HEK293 (cell line): Measurements from ENCODE around the gene MLLT6.

Experiments
- GLIS2 ChIP-seq: fragments of 450-650 bp; formaldehyde crosslinking; IDR thresholded peaks from 2 replicates; pipeline ENCODE4 v1.5.1; 2016; ENCODE audit warnings: missing biosample characterization, missing genetic modification characterization
- HOXC10 ChIP-seq: sonication (generic); formaldehyde crosslinking; IDR thresholded peaks from 2 replicates; pipeline ENCODE4 v1.8.1; 2023; ENCODE audit warnings: mild to moderate bottlenecking, missing genetic modification reagents
- KLF16 ChIP-seq: fragments of 450-650 bp; formaldehyde crosslinking; IDR thresholded peaks from 2 replicates; pipeline ENCODE4 v1.5.1; 2017; ENCODE audit warnings: missing biosample characterization, missing genetic modification characterization
- KLF9 ChIP-seq: fragments of 450-650 bp; formaldehyde crosslinking; IDR thresholded peaks from 2 replicates; pipeline ENCODE4 v1.5.1; 2016; ENCODE audit warnings: missing biosample characterization, missing genetic modification characterization, low read depth
- ZBTB1 ChIP-seq: fragments of 450-650 bp; formaldehyde crosslinking; IDR thresholded peaks from 2 replicates; pipeline ENCODE4 v1.5.1; 2016; ENCODE audit warnings: missing biosample characterization, missing genetic modification characterization
- ZBTB17 ChIP-seq: fragments of 450-650 bp; formaldehyde crosslinking; IDR thresholded peaks from 2 replicates; pipeline ENCODE4 v1.5.1; 2016; ENCODE audit warnings: missing biosample characterization, missing genetic modification characterization
- ZFHX2 ChIP-seq: fragments of 450-650 bp; formaldehyde crosslinking; conservative IDR thresholded peaks from 2 replicates; pipeline ENCODE4 v1.5.1; 2016; ENCODE audit warnings: missing biosample characterization, missing genetic modification characterization
- ZNF138 ChIP-seq: fragments of 450-650 bp; formaldehyde crosslinking; IDR thresholded peaks from 2 replicates; pipeline ENCODE4 v1.5.1; 2016; ENCODE audit warnings: missing biosample characterization, missing genetic modification characterization, borderline replicate concordance
- ZNF341 ChIP-seq: fragments of 450-650 bp; formaldehyde crosslinking; IDR thresholded peaks from 2 replicates; pipeline ENCODE4; 2016; ENCODE audit warnings: low read depth, missing biosample characterization, missing genetic modification characterization
- ZNF549 ChIP-seq: fragments of 450-650 bp; IDR thresholded peaks from 2 replicates; pipeline ENCODE4 v1.5.1; 2018; ENCODE audit warnings: missing biosample characterization, missing genetic modification characterization, mild to moderate bottlenecking, inconsistent platforms, moderate library complexity
- ZNF561 ChIP-seq: fragments of 450-650 bp; IDR thresholded peaks from 2 replicates; pipeline ENCODE4 v1.5.1; 2018; ENCODE audit warnings: missing biosample characterization, missing genetic modification characterization, borderline replicate concordance
- ZNF596 ChIP-seq: fragments of 450-650 bp; IDR thresholded peaks from 2 replicates; pipeline ENCODE4 v1.5.0; 2018; ENCODE audit warnings: missing biosample characterization, mild to moderate bottlenecking, missing genetic modification characterization, moderate library complexity
- ZNF677 ChIP-seq: fragments of 450-650 bp; IDR thresholded peaks from 2 replicates; pipeline ENCODE4 v1.5.0; 2018; ENCODE audit warnings: missing biosample characterization, mild to moderate bottlenecking, missing genetic modification characterization, moderate library complexity
- ZNF747 ChIP-seq: fragments of 450-650 bp; formaldehyde crosslinking; IDR thresholded peaks from 2 replicates; pipeline ENCODE4 v1.5.1; 2016; ENCODE audit warnings: missing biosample characterization, missing genetic modification characterization
- ZSCAN30 ChIP-seq: fragments of 450-650 bp; IDR thresholded peaks from 2 replicates; pipeline ENCODE4 v1.5.1; 2018; ENCODE audit warnings: missing biosample characterization, mild to moderate bottlenecking, missing genetic modification characterization, moderate library complexity
- TF ChIP-seq, protein P1 (sequence below): fragments of 450-650 bp; formaldehyde crosslinking; IDR thresholded peaks from 2 replicates; pipeline ENCODE4 v1.5.1; 2017; ENCODE audit warnings: missing biosample characterization, missing genetic modification characterization
- TF ChIP-seq, protein P2 (sequence below): fragments of 450-650 bp; formaldehyde crosslinking; IDR thresholded peaks from 2 replicates; pipeline ENCODE4 v1.5.1; 2017; ENCODE audit warnings: missing biosample characterization, mild to moderate bottlenecking, missing genetic modification characterization, moderate library complexity
- TF ChIP-seq, protein P3 (sequence below): fragments of 450-650 bp; formaldehyde crosslinking; IDR thresholded peaks from 2 replicates; pipeline ENCODE4 v1.5.1; 2016; ENCODE audit warnings: missing biosample characterization, missing genetic modification characterization
- TF ChIP-seq, protein P4 (sequence below): fragments of 450-650 bp; IDR thresholded peaks from 2 replicates; pipeline ENCODE4 v1.5.1; 2018; ENCODE audit warnings: missing biosample characterization, mild to moderate bottlenecking, missing genetic modification characterization
- TF ChIP-seq, protein P5 (sequence below): fragments of 450-650 bp; formaldehyde crosslinking; IDR thresholded peaks from 2 replicates; pipeline ENCODE4 v1.5.1; 2016; ENCODE audit warnings: missing biosample characterization, missing genetic modification characterization

Gene MLLT6

DNA sequence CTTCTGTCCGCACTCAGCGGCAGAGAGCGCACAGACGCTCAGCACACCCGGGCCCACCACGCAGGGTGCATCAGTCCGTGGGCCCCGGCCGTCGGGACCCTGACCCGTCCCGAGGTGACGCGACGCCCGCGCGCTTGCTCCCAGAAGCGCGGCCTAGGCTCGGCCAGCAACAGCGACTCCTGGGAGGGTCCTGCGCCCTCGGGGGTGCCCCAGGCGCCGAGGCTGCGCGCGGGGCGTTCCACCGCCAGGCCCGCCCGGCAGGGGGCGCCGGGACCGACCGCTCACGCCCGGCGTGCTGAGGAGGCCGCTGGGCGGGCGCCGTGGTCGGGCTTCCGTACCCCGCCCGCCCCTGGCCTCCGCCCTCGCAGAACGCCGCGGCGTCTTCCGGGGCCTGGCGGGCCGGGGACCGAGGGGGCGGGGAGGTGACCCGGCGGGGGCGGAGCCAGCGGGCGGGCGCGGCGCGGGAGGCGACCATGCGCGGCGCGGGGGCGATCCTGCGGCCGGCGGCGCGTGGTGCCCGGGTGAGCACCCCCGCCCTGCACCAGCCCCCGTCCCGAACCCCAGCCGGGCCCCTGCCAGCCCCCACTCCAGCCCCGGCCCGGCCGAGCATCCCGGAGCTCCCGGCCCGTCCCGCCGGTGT is 24.9 kb downstream of the MLLT6 start, which contains the start of gene CISD3 (continued):
- peak; percentile 66; the same call in 1 of the 2 replicates for TF ChIP-seq ZSCAN30 (tag by site-specific recombination)
- peak; percentile 58; the same call in 1 of the 2 replicates for TF ChIP-seq KLF16 (tag by site-specific recombination)
- TF ChIP-seq ZNF561 (tag by site-specific recombination) = peak; percentile 79; the same call in 1 of the 2 replicates
- TF ChIP-seq ZNF747 (tag by site-specific recombination) = no peak
- TF ChIP-seq ZNF677 (tag by site-specific recombination) = 0 out of 2 replicates have a peak, but pooled peaks have one; percentile 32
- TF ChIP-seq HOXC10 (CRISPR knock-in tag) = 0 out of 2 replicates have a peak, but pooled peaks have one; percentile 60
- peak; percentile 50 for TF ChIP-seq ZBTB17 (tag by site-specific recombination)
- TF ChIP-seq ZNF138 (tag by site-specific recombination) = no peak
- no peak for TF ChIP-seq ZBTB1 (tag by site-specific recombination)
- TF ChIP-seq, protein P1, sequence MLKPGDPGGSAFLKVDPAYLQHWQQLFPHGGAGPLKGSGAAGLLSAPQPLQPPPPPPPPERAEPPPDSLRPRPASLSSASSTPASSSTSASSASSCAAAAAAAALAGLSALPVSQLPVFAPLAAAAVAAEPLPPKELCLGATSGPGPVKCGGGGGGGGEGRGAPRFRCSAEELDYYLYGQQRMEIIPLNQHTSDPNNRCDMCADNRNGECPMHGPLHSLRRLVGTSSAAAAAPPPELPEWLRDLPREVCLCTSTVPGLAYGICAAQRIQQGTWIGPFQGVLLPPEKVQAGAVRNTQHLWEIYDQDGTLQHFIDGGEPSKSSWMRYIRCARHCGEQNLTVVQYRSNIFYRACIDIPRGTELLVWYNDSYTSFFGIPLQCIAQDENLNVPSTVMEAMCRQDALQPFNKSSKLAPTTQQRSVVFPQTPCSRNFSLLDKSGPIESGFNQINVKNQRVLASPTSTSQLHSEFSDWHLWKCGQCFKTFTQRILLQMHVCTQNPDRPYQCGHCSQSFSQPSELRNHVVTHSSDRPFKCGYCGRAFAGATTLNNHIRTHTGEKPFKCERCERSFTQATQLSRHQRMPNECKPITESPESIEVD (tag by site-specific recombination) = no peak
- TF ChIP-seq, protein P2, sequence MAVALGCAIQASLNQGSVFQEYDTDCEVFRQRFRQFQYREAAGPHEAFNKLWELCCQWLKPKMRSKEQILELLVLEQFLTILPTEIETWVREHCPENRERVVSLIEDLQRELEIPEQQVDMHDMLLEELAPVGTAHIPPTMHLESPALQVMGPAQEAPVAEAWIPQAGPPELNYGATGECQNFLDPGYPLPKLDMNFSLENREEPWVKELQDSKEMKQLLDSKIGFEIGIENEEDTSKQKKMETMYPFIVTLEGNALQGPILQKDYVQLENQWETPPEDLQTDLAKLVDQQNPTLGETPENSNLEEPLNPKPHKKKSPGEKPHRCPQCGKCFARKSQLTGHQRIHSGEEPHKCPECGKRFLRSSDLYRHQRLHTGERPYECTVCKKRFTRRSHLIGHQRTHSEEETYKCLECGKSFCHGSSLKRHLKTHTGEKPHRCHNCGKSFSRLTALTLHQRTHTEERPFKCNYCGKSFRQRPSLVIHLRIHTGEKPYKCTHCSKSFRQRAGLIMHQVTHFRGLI (tag by site-specific recombination) = 0 out of 2 replicates have a peak, but pooled peaks have one; percentile 20
- TF ChIP-seq ZFHX2 = peak; percentile 87
- no peak for TF ChIP-seq ZNF549
- TF ChIP-seq ZNF596 (tag by site-specific recombination) = peak; percentile 45; the same call in 1 of the 2 replicates
- 0 out of 2 replicates have a peak, but pooled peaks have one; percentile 14 for TF ChIP-seq KLF9 (tag by site-specific recombination)
- peak; percentile 87 for TF ChIP-seq GLIS2 (tag by site-specific recombination)
- TF ChIP-seq ZNF341 (tag by site-specific recombination) = no peak
- TF ChIP-seq, protein P3, sequence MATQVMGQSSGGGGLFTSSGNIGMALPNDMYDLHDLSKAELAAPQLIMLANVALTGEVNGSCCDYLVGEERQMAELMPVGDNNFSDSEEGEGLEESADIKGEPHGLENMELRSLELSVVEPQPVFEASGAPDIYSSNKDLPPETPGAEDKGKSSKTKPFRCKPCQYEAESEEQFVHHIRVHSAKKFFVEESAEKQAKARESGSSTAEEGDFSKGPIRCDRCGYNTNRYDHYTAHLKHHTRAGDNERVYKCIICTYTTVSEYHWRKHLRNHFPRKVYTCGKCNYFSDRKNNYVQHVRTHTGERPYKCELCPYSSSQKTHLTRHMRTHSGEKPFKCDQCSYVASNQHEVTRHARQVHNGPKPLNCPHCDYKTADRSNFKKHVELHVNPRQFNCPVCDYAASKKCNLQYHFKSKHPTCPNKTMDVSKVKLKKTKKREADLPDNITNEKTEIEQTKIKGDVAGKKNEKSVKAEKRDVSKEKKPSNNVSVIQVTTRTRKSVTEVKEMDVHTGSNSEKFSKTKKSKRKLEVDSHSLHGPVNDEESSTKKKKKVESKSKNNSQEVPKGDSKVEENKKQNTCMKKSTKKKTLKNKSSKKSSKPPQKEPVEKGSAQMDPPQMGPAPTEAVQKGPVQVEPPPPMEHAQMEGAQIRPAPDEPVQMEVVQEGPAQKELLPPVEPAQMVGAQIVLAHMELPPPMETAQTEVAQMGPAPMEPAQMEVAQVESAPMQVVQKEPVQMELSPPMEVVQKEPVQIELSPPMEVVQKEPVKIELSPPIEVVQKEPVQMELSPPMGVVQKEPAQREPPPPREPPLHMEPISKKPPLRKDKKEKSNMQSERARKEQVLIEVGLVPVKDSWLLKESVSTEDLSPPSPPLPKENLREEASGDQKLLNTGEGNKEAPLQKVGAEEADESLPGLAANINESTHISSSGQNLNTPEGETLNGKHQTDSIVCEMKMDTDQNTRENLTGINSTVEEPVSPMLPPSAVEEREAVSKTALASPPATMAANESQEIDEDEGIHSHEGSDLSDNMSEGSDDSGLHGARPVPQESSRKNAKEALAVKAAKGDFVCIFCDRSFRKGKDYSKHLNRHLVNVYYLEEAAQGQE (tag by site-specific recombination) = no peak
- TF ChIP-seq, protein P4, sequence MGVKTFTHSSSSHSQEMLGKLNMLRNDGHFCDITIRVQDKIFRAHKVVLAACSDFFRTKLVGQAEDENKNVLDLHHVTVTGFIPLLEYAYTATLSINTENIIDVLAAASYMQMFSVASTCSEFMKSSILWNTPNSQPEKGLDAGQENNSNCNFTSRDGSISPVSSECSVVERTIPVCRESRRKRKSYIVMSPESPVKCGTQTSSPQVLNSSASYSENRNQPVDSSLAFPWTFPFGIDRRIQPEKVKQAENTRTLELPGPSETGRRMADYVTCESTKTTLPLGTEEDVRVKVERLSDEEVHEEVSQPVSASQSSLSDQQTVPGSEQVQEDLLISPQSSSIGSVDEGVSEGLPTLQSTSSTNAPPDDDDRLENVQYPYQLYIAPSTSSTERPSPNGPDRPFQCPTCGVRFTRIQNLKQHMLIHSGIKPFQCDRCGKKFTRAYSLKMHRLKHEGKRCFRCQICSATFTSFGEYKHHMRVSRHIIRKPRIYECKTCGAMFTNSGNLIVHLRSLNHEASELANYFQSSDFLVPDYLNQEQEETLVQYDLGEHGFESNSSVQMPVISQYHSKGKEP (tag by site-specific recombination) = 0 out of 2 replicates have a peak, but pooled peaks have one; percentile 28
- TF ChIP-seq, protein P5, sequence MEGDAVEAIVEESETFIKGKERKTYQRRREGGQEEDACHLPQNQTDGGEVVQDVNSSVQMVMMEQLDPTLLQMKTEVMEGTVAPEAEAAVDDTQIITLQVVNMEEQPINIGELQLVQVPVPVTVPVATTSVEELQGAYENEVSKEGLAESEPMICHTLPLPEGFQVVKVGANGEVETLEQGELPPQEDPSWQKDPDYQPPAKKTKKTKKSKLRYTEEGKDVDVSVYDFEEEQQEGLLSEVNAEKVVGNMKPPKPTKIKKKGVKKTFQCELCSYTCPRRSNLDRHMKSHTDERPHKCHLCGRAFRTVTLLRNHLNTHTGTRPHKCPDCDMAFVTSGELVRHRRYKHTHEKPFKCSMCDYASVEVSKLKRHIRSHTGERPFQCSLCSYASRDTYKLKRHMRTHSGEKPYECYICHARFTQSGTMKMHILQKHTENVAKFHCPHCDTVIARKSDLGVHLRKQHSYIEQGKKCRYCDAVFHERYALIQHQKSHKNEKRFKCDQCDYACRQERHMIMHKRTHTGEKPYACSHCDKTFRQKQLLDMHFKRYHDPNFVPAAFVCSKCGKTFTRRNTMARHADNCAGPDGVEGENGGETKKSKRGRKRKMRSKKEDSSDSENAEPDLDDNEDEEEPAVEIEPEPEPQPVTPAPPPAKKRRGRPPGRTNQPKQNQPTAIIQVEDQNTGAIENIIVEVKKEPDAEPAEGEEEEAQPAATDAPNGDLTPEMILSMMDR (tag by site-specific recombination) = 0 out of 2 replicates have a peak, but pooled peaks have one; percentile 24
